ENCODE results near the gene LCP2.
"Not testable (repeated sequence)": the region's sequence is repeated elsewhere in the genome, so short reads cannot be mapped to it uniquely, and the experiment has no call there.

The LCP2 gene

DNA sequence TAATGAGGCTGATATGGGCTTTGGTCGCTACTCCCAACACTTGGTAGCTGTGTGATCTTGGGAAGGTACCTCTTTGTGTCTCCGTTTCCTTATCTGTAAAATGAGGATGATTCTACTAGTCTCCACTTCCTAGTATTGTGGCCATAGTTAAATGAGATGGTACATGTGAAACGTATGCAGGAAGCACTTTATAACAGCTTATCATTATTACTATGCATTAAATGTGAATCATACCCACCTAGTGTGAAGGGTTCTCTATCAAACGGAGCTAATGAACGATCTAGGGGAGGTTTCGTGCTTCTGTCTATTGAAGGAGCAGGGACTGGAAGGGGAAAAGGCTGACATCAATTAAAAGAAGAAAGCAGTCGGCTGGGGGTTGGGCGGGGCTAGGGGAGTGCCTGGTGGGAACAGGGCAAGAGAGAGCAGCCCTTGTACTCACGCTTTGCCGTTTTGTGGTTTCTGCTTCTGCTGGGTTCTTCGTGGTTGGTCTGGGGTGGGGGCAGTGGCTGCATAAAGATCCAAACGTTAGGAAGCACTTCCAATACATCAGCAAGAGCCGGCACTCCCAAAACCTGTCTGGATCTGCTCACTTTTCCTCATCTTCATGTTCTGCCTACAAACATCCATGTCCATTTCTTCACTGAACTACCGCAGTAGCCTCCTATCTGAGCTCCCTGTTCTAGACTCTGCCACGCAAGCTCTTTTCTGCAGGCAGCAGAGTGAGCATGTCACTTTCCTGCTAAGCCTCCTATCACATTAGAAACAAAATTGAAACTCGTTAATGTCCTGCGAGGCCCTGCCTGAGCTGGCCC lies 30.8 kb downstream of the LCP2 start:
- no peak overlapping the region for H3K4me3 ChIP-seq (ENCODE audit: low read length)
- TF ChIP-seq ZNF274 (IDR thresholded peaks at IDR 0.05; ENCODE audit: low read depth, low read length): no peak

DNA sequence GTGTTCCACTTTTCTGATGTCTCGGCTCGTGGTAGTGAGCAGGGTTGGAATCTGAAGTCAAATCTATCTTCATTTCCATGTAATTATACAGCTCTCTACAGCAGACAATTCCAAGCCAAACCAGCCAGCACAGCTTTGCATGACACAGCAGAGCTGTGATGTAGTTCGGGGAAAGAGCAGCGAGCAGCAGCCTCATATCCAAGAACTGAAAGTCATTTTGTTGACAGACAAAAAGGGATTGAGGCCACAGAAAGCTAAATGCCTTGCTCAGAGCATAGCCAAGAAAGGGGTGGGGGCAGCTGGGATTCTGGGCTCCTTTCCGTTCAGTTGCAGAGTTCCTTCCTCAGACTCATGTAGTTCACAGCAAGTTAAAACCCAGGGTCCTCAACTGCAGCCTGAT lies 32.1 kb downstream of the LCP2 start:
- no peak for TF ChIP-seq ZNF274 (IDR thresholded peaks at IDR 0.05; ENCODE audit: low read depth, low read length)
- H3K4me3 ChIP-seq (ENCODE audit: low read length): no peak overlapping the region

DNA sequence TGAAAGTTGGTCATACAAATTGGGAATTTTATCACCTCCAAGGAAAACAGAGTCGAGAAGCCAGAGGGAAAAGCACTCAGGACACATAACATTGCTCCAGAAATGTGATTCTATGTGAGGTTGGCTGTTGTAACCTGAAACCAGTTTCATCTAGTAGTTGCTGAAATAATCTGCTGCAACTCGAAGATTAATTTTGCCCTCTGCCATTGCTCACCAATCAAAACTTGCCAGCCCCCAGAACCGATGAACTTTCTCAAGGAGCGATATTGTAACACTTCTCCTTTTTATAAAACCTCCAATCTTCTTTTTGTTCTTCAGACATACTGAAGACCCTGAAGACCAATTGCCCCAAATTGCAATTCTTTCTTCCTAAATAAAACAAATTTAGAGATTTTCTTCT lies 33.7 kb downstream of the LCP2 start:
- no peak for TF ChIP-seq ZNF274 (IDR thresholded peaks at IDR 0.05; ENCODE audit: low read depth, low read length)
- H3K4me3 ChIP-seq (ENCODE audit: low read length): no peak overlapping the region

DNA sequence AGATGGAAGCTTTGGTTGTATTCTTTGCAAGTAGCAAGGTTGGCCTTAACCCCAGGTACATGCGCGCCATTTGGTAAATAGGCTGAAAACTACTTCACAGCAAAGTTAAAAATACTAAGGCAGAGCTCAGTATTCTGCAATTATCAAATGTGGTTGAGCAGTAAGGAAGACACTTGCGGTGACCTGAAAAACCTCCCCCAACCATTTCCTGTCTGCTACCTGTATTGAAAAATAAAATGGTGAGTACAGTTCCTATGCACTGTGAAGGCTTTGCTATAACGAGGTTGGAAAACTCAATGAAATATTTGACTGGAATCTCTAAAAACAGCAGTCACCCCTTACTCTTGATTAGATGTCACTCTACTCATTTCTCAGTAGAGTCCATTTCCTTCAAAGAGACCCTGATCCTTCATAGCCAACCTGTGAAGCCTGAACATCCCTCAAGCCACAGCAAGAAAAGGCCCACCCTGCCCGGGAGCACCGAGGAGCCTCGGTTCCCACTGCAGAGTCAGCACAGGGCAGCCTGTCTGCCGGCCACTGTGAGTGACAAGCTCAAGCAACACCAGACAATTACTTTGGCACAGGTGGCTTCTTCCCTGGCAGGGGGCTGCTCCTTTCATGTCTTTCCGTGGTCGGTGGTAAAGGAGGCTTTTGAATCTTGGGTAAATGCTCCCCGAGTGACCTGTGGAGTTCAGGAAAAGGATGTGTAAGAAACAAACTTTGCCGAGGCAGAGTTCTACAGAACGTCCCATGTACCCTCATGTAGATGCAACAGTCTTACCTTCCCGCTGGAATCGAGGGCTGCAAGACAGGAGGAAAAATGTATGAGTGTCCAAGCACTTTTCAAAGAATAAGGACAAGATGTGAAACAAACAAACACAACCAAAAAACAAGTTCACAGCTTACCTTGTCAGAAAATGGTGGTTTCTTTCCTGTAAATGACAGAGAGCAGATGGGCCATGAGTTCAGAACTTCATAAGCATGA lies 35.2 kb downstream of the LCP2 start:
- H3K4me3 ChIP-seq (ENCODE audit: low read length): no peak overlapping the region
- no peak for TF ChIP-seq ZNF274 (IDR thresholded peaks at IDR 0.05; ENCODE audit: low read depth, low read length)

DNA sequence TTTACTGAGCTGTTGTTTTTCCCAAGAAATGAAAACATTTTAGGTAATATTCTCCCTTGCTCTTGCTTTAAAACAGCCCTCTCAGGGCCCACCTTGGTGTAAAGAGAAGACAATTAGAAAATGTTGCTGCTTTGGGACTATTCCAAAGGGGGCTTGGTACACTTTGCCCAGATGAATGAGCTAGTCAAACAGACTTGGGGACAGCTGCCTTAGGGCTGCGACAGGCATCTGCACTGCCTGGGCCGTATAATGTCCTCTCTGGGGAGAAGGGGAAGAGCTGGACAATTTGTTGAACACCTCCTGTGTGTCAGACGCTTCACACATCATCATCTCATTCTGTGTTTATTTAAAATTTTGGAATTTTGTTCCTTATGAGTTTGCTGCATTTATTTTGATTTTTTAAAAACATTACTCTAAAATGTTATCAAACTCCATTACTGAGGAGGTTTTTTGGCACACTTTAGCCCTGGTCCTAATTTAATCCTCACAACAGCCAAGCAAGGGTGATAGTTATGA lies 36.0 kb downstream of the LCP2 start:
- no peak for TF ChIP-seq ZNF274 (IDR thresholded peaks at IDR 0.05; ENCODE audit: low read depth, low read length)
- H3K4me3 ChIP-seq (ENCODE audit: low read length): no peak overlapping the region

DNA sequence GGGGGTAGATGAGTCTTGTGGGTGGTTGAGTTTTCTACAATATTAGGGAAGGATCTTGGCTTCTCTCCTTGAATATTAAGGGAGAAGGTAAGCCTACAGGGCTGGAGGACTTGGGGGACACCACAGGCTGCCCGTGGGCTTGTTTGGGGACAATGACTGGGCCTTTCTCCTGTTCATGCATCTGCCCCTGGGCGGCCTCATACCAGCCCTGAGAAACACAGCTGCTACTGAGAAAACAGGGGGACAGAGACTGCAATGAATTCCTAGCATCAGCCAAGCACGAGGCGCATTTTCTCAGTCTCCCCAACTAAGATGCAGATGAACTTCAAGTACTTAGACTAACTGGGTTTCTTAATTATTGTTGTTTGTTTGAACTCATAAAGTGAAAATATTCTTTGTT lies 40.2 kb downstream of the LCP2 start:
- no peak overlapping the region for H3K4me3 ChIP-seq (ENCODE audit: low read length)
- TF ChIP-seq ZNF274 (IDR thresholded peaks at IDR 0.05; ENCODE audit: low read depth, low read length): no peak

DNA sequence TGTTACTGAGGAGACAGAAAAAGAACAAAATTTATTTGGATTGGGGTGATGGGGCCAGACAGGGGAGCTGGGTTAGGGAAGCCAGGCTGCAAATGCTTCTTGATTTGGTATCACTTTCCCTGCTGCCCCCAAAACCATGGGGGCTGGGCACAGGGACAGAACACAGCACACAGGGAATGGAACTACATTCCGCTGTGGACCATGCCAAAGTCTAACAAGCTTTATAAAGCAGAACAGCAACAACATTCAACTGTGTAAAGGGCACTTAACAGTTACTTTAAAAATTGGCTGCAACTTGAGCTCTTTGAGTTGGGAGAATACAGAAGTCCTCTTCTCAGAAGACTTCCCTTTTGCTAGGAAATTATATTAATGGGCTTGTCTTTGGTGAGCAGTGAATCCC lies 41.0 kb downstream of the LCP2 start:
- TF ChIP-seq ZNF274 (IDR thresholded peaks at IDR 0.05; ENCODE audit: low read depth, low read length): no peak
- H3K4me3 ChIP-seq (ENCODE audit: low read length): no peak overlapping the region

DNA sequence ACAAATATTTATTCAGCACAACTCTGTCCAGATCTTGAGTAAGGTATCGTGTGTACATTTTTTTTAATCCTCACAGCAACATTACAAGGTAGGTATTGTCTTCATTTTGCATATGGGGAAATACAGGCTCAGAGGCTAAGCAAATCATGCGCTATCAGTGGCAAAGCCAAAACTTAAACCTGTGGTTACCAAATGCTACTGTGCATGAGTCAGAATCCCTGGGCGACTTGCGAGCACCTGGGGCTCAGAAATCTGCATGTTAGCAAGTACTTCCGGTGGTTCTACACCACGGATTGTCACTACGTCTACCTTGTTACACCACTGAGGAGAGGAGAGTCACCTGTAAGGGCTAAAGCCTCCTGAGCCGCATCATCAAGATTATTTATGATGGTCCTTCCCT lies 43.5 kb downstream of the LCP2 start:
- H3K4me3 ChIP-seq (ENCODE audit: low read length): no peak overlapping the region

DNA sequence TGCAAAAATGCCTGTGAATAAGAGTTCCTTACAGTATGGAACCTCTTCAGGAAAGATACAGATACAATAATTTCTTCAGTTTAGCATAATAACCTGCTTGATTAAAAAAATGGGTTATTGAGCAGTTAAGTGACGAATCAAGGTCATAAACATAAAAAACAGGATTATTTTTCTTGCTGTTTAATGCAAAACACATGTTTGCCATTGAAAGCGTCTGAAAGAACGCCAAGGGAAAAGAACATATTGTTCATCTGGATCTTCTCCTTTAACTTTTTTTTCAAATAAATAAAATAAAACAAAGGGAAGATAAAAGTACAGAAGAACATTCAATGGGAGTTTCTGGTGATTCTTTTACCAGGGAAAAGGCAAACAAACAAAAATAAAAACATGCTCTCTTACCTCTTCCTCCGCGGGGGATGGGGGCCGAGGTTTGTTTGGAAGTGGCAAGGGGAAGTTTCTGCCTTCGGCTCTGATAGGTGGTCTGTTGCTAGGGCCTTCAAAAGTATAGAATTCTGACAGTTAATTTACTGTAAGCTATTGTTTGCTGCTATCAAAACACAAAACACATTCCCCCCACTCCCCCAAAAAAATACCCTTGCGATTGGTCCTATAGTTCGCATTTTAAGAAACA lies 44.7 kb downstream of the LCP2 start:
- TF ChIP-seq ZNF274 (IDR thresholded peaks at IDR 0.05; ENCODE audit: low read depth, low read length): no peak
- H3K4me3 ChIP-seq (ENCODE audit: low read length): no peak overlapping the region

More for the DNA sequence above, 43.5 kb downstream of the LCP2 start:
- TF ChIP-seq ZNF274 (IDR thresholded peaks at IDR 0.05; ENCODE audit: low read depth, low read length): no peak

DNA sequence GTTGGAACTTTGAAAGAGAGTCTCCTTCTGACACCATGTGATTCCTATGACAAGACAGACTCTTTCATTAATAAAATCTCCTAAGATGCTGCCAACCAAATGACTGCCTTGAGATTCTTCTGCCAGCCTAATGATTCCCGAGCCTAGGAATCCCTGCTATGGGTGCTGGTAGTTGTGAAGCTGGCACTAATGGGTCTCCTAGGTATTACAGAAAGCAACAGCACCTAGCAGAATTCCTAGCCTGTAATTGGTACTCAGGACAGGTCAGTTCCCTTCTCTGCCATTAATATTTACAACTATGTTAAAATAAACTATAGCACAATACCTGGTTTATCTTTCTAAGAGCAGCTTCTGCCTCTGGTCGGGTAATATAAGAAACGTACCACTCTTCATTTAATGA lies 45.5 kb downstream of the LCP2 start:
- TF ChIP-seq ZNF274 (IDR thresholded peaks at IDR 0.05; ENCODE audit: low read depth, low read length): no peak

DNA sequence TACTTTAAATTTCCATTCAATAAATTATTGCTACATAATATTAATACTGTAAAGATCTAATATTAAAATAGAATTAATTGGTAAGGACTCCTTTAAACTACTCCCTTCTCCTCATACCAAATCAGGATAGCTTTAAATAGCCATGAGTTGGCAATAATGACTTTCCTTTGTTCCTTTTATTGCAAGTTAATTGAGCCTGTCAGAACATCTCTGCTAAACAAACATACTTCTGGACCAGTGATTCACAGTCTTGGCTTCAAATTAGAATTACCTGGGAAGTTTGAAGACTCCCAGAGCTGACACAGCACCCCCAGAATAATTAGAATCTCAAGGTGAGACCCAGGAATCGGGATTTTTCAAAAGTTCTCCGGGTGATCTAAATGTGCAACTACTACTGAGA lies 46.1 kb downstream of the LCP2 start:
- no peak overlapping the region for H3K4me3 ChIP-seq (ENCODE audit: low read length)
- TF ChIP-seq ZNF274 (IDR thresholded peaks at IDR 0.05; ENCODE audit: low read depth, low read length): no peak

More for the DNA sequence above, 45.5 kb downstream of the LCP2 start:
- H3K4me3 ChIP-seq (ENCODE audit: low read length): no peak overlapping the region

DNA sequence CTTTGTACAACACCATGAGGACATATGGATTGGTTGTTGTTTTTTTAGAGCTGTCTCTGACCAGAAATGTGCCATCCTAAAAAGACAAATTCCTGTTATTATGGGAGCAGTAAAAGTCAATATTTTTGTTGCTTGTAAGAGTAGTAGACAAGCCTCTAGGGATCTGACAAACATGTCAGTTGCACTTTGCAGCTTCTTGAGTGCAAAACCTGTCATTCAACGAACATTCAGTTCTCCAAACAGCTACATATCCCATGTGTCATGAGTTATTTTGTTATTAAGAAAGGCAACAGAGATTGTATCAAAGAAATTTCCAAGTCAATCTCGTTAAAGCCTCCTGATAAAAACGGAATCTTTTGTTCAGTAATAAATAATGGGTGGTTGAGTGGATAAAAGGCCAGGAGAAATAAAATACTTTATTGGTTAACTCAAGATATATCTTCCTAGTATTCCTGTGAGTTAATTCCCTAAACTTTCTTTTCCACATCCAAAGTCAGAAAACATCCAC lies 46.7 kb downstream of the LCP2 start:
- no peak for TF ChIP-seq ZNF274 (IDR thresholded peaks at IDR 0.05; ENCODE audit: low read depth, low read length)
- no peak overlapping the region for H3K4me3 ChIP-seq (ENCODE audit: low read length)

DNA sequence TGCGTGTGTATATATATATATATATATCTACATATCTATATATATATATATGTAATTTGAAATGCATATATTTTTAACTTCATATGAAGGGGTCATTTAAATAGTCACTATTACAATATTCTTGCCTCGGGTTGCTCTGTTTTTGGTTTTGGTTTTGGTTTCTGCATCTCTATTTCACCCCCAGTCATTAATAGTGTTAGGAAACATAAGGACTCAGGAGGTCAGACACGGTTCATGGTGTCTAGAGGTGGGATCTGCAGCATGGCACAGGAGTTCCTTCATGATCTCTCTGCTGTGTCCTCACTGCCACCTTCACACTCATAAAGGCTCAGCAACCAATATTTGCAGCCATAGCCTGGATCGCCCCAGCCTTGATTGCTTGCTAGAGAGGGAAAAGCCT lies 48.2 kb downstream of the LCP2 start:
- TF ChIP-seq ZNF274 (IDR thresholded peaks at IDR 0.05; ENCODE audit: low read depth, low read length): no peak
- H3K4me3 ChIP-seq (ENCODE audit: low read length): no peak overlapping the region

DNA sequence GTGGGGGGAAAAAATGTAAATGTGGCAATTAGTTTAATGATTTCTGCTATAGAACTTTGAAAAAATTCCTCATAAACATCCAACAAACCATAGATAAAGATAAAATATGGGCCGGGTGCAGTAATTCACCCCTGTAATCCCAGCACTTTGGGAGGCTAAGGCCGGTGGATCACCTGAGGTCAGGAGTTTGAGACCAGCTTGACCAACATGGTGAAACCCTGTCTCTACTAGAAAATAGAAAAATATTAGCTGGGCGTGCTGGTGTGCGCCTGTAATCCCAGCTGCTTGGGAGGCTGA lies 48.7 kb downstream of the LCP2 start:
- H3K4me3 ChIP-seq (ENCODE audit: low read length): not testable (repeated sequence)

Measured in GM08714 (cell line).